ENCODE measurements around the gene TRIM73.
"Not testable (repeated sequence)": the region's sequence is repeated elsewhere in the genome, so short reads cannot be mapped to it uniquely, and the experiment has no call there.

- TF ChIP-seq, protein P1, sequence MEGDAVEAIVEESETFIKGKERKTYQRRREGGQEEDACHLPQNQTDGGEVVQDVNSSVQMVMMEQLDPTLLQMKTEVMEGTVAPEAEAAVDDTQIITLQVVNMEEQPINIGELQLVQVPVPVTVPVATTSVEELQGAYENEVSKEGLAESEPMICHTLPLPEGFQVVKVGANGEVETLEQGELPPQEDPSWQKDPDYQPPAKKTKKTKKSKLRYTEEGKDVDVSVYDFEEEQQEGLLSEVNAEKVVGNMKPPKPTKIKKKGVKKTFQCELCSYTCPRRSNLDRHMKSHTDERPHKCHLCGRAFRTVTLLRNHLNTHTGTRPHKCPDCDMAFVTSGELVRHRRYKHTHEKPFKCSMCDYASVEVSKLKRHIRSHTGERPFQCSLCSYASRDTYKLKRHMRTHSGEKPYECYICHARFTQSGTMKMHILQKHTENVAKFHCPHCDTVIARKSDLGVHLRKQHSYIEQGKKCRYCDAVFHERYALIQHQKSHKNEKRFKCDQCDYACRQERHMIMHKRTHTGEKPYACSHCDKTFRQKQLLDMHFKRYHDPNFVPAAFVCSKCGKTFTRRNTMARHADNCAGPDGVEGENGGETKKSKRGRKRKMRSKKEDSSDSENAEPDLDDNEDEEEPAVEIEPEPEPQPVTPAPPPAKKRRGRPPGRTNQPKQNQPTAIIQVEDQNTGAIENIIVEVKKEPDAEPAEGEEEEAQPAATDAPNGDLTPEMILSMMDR (IDR thresholded peaks at IDR 0.05), result not testable (repeated sequence)
- not testable (repeated sequence) for TF ChIP-seq POLR2AphosphoS5 (IDR thresholded peaks at IDR 0.05); EP300 (IDR thresholded peaks at IDR 0.05); POLR2A (IDR thresholded peaks at IDR 0.05; ENCODE audit: low read depth)
Measured at GRCh38 chr7:75410823-75411173, 15.4 kb downstream of the TRIM73 start.
